Suppressor macrophage (primary cell): ENCODE measurements around the gene MINDY4.

Experiments
- DNase-seq, 4 experiments: peaks; one replicate each; pipeline ENCODE4 v3.0.0-alpha.2; 2020 to 2022
- total RNA-seq, 17 experiments: gene quantifications; one replicate each; lab custom pipeline; 2026; ENCODE audit warnings: mixed read lengths in 6 of 17, inconsistent platforms in 3 of 17; lab: John Stamatoyannopoulos, UW

MINDY4 gene
- total RNA-seq = 0 to 1.8 (median 0.15) reads per million in 17 experiments

- DNase-seq = peak; percentile 73 to 87 (median 78)
Observed at GRCh38 chr7:30771174-30771879, at the start of gene MINDY4. Gene MINDY4 (plus strand): TSS chr7:30771417. CDS start chr7:30771494, 77 bp downstream.

GRCh38 chr7:30722187-30722586, 49.0 kb upstream of the MINDY4 start:
- no peak for DNase-seq

DNA sequence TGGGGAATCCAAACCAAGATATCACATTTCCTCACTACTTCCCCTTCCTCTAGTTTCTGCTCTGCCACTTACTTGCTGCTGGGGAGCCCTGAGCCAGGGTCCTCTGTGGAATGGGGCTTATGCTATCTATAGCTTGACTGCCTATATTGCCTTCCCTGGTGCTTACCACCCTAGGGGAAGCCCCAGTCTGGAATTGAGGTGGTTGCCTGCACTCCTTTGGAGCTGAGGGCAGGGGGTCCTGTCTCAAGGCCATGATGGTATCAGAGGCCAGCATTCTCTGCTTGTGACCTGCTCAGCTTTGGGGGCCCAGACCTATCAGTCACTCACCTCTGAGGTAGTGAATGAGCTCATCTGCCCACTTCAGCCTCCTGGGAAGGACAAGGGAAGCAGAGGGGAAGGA, 48.5 kb upstream of the MINDY4 start:
- no peak for DNase-seq

- DNase-seq = no peak
Observed at GRCh38 chr7:30723776-30724175, 47.4 kb upstream of the MINDY4 start.

- no peak for DNase-seq
Observed at GRCh38 chr7:30726296-30727006, 44.8 kb upstream of the MINDY4 start.

GRCh38 chr7:30727061-30727945, 43.9 kb upstream of the MINDY4 start:
- DNase-seq = no peak

- no peak for DNase-seq
Observed at GRCh38 chr7:30728591-30729100, 42.6 kb upstream of the MINDY4 start.

- DNase-seq = no peak
Observed at GRCh38 chr7:30729642-30730041, 41.6 kb upstream of the MINDY4 start.

- DNase-seq = no peak
Observed at GRCh38 chr7:30730097-30730496, 41.1 kb upstream of the MINDY4 start.

DNA sequence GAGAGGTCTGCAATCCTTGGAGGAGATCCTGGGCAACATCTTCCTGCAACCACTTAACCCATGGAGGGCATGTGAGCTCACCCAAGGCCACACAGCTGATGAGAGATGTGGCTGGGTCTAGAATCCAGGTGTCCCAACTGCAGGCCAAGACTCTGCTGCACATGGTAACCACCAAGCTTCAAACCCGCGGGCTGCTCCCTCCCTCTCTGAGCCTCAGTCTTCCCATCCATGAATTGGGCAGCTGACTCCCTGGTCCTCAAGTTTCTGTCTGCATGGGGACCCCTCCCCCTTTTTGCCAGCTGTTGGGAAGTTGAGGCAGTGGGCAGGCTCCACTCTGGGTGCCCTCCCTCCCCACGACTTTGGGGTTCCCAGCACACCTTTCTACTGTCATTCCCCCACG, 40.2 kb upstream of the MINDY4 start:
- DNase-seq = no peak

- no peak for DNase-seq
Observed at GRCh38 chr7:30731581-30731980, 39.6 kb upstream of the MINDY4 start.

DNA sequence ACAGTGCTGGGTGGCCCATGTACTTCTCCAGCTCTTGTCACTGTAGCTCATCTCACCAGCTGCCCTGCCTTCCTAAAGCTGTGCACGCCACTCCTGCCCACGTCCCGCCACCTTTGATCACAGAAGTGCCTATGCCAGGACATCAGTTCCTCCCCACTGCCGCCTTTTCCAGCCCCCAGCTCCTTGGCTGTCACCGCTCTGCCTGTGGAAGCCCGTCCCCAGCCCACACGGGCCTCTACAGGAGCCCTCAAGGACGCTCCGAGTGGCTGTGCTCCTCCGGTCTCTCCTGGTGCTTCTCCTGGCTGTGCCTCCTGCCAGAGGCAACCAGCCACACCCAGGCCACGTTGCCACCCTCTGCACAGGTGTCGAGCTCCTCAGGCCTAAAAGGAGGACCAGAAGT, 38.6 kb upstream of the MINDY4 start:
- no peak for DNase-seq

DNA sequence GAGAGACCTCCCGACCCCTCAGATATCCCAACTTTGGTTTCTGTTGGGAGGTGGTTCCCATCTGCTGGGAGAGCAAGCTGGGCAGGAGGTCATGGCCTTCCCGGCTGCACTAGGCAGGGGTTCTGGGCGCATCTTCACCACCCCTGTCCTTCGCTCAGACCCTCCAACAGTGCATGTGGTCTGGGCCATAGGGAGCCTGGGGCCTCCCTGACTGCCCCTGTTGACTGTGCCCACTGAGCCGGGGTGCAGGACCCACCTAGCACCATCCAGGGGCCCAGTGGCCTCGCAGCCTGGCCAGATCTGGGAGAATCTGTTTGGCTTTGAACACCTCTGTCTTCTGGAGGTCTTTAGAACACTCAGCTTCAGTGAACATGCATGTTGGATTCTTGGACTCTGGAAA, 38.0 kb upstream of the MINDY4 start:
- no peak for DNase-seq

DNA sequence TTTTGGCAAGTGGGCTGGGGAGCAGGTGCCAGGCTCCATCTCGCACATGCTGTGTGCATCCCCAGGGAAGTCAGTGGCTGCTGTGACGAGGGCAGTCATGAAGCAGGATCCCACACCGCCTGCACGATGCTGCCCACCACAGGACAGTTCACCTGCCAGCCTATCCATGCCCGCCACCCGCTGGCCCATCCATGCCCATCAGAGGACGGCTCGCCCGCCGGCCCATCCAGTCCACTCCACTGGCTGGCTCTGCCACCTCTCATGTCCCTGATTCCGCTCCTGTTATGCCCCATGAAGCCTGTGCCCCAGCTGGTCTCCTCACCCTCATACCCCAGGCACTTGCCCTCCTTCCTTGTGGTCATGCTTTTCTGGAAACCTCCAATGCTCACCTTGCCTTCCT, 37.5 kb upstream of the MINDY4 start:
- DNase-seq = no peak

DNA sequence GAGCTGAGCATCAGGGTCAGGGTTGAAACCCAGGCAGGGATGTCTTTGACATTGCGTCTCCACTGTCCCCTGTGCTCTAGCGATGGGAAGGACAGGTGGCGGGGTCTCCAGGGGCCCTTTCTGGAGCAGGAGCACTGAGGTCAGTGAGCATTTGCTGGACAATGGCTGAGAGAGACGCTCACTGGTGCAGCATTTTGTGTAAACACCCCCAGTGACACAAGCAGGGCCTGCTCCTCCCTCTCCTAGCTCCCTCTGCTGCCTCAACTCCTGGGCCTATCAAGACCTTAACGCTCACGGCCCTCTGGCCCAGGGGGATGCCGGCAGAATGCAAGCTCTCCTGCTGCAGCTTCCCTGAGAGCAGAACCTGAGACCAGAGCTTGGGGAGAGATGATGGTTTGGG, 36.7 kb upstream of the MINDY4 start:
- no peak for DNase-seq

DNA sequence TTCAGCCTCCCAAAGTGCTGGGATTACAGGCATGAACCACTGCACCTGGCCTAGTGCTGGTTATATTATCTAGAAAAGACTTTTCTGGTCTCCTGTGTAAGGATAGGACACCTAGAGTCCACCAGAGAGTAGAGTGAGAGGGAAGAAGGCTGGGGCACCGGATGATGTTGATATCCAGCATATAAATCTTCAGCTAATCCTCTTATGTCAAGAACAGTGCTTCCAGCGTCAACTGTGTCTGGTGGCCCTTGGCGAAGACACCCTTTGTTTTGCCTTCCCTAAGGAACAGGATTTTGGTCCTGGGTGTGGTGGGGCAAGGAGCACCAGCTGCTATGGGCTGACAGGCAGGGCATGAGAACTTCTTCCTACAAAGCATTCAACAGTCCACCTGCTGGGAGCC, 35.6 kb upstream of the MINDY4 start:
- DNase-seq = no peak

GRCh38 chr7:30736291-30736690, 34.9 kb upstream of the MINDY4 start:
- no peak for DNase-seq

GRCh38 chr7:30738026-30738915, 32.9 kb upstream of the MINDY4 start:
- no peak for DNase-seq

DNA sequence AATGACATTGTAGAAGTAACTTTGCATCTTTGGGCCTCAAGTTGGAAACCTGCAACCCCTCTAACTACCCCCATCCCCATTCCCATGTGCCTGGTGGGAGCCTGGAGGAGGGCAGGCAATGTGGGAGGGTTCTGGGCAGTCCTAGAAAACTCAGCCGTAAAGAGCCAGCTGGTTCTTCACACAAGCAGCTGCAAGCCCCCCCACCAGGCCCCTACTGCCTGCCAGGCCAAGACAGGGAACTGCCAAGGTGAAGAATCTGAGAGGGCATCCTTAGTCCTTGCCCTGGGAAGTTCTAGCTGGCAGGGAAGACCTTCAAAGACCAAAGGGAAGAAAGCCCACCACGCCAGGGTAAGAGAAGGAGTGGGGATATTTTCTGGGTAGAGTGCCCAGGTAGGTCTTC, 31.5 kb upstream of the MINDY4 start:
- DNase-seq = no peak

DNA sequence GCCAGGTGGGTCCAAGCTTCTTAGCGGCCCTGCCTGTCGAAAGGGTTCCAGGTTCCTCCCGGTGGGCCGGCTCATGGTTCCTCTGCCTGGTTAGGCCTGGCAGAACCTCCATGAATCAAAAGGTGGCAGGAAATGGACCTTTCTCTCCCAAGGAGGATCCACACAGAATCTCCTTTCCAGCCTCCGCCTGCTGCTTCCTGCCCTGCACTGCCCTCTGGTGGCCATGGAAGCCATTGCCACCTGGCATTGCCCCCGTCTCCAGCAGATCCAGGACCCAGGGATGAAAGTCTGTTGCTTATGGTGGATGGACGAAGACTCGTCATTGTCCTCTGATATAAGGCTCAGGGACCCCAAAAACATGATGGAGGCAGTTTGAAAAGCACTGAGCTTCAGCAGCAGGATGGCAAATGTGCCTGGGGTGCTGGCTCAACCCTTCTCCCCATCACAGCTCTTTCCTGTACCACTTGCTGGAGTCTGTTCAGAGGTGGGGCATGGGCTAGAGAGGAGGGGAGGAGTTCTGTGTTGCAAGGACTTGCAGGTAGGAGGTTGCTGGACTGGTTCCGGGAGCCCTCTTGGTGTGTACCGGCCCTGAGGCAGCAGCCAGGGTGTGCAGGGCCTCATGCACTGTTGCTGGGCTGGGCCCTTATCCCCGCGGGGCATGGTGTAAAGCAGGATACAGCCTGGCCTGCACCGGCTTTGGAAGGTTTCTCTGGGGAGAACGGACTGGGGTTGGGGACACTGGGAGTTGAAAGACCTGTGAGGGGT, 30.6 kb upstream of the MINDY4 start:
- peak; percentile 69 to 83 (median 80) for DNase-seq

DNA sequence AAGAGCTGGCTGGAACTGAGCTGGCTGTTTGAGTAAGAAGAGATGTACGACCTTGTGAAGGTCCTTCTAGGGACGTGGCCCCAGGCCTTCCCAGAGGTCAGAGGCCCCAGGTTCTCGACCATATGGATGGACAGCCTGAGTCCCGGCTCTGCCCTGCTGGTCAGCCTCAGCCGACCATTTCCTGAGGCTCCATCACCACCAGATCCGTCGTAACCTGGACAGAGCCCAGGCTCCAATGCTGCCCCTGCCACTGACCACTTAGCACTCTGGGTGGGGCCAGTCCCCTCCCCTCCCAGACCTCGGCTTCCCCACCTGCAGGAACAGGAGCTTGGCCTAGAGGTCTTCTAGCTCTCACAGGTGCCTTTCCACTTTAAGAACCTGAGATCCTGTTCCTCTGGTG, 29.9 kb upstream of the MINDY4 start:
- DNase-seq = no peak
